ENCODE measurements around the gene BMPER. TPM values are rescaled to one million over a fixed set of nuclear protein-coding genes. Genes with fewer than 3 reads are reported as not detected.

BMPER gene
- total RNA-seq, 4 donors from 2014 or later: 0.27 to 0.53 (median 0.34) TPM

DNA sequence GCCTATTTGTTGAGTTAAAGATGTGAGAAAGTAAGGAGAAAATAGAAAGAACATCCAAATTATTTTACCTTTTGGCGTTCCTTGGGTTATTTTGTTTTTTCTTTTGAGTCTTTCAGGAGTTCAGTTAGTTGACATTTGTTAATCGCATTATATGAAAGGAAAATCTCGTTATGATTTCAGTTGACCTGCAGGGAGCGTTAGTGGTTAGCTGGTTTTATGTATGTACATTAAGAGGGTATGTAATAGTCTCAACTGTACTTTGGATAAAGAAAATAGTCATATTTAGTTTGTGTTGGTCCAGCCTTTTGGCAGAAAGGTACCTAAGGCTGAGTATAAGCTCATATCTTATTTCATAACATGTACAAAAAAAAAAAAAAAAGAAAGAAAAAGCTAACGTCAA lies 4.0 kb downstream of the BMPER start:
- intact Hi-C loops (cut with DNase I; ENCODE audit: low total_unique reads): no loop called here
- no peak overlapping the region for H3K4me3 ChIP-seq (ENCODE audit: low read depth, poor library complexity, severe bottlenecking)
- WGBS, 2 donors: 80 to 84% methylated on average over 5 of the region's 5 CpGs
- no peak for DNase-seq (ENCODE audit: low spot score in 2 of 2)
- TF ChIP-seq, protein P1, sequence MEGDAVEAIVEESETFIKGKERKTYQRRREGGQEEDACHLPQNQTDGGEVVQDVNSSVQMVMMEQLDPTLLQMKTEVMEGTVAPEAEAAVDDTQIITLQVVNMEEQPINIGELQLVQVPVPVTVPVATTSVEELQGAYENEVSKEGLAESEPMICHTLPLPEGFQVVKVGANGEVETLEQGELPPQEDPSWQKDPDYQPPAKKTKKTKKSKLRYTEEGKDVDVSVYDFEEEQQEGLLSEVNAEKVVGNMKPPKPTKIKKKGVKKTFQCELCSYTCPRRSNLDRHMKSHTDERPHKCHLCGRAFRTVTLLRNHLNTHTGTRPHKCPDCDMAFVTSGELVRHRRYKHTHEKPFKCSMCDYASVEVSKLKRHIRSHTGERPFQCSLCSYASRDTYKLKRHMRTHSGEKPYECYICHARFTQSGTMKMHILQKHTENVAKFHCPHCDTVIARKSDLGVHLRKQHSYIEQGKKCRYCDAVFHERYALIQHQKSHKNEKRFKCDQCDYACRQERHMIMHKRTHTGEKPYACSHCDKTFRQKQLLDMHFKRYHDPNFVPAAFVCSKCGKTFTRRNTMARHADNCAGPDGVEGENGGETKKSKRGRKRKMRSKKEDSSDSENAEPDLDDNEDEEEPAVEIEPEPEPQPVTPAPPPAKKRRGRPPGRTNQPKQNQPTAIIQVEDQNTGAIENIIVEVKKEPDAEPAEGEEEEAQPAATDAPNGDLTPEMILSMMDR (IDR thresholded peaks at IDR 0.05): no peak
- TF ChIP-seq POLR2A (IDR thresholded peaks at IDR 0.05): no peak

DNA sequence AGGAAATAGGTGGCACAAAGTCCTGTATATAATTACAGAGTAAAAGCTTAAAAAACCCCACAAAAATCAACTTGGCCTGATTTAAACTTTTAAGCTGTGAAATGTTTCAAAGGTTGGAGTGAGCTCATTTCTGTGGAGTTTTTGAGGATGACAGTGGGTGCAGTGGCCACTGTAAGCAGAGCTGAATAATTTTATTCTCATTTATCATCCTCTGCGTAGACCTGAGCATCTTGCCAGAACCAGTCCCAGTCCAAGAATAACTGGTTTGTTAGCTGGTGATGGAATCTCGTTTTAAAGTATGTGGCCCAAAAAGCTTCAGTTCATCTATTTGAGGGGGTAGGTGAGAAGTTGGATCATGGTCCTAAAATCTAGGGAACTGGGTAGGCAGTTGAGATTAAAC lies 4.4 kb downstream of the BMPER start:
- TF ChIP-seq, protein P1 (IDR thresholded peaks at IDR 0.05): no peak
- intact Hi-C loops (cut with DNase I; ENCODE audit: low total_unique reads): no loop called here
- 50 to 70% methylated on average over 2 of the region's 2 CpGs for WGBS, 2 donors
- no peak overlapping the region for H3K4me3 ChIP-seq (ENCODE audit: low read depth, poor library complexity, severe bottlenecking)
- no peak for DNase-seq (ENCODE audit: low spot score in 2 of 2)

DNA sequence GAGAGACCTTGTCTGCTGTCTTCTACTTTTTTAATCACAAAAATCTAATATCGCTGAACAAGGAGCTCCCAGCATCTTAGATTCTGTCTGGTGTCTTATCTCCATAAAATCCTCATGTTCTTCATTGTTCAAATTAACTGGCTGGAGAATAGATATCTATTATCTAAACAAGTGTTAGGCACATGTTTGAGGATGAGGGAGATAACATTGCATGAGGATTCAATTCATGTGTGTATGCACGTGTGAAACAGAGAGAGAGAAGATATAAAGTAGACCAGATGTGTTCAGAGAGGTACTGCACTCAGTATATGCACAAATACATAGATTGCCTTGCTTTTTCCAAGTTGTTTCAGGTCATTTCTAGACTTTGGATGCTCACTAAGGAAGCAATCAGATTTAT lies 5.4 kb downstream of the BMPER start:
- TF ChIP-seq, protein P1 (IDR thresholded peaks at IDR 0.05): no peak
- TF ChIP-seq POLR2A (IDR thresholded peaks at IDR 0.05): no peak
- no peak overlapping the region for H3K4me3 ChIP-seq (ENCODE audit: low read depth, poor library complexity, severe bottlenecking)
- no peak for DNase-seq (ENCODE audit: low spot score in 2 of 2)
- 82 to 83% methylated on average over 2 of the region's 2 CpGs for WGBS, 2 donors
- intact Hi-C loops (cut with DNase I; ENCODE audit: low total_unique reads): no loop called here

DNA sequence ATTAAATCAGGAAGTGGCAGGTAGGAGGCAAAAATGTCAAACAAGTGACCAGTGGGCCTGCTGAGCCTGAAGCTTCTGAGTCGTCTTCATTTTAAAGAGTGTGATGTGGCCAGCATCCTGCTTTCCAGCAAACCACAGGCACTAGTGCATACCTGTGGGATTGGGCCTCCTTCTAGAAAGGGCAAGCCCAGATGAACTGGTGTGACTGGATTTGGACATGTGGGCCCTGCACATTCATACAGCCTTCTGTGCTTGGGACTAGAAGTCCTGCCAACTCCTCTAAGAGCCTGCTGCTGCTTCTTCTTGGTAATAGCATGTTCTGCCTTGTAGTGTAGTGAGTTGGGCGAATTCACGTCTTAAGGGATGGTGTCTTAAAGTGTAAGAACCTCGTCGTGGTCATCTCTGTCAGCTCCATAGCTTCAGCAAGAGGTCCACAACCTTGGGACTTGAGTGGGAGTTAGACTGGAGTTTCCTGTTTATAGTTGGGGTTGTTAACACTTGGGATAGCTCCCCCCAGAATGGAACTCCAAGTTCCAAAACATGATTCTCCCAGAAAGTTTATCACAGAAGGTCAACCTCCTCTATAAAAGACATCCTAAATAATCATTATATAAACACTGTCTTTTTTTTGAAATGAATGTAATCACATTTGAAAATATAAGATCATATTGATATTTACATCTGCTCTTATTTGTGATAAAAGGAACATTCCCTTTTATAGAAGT lies 11.2 kb downstream of the BMPER start:
- TF ChIP-seq, protein P1 (IDR thresholded peaks at IDR 0.05): no peak
- no peak for DNase-seq (ENCODE audit: low spot score in 2 of 2)
- no peak overlapping the region for H3K4me3 ChIP-seq (ENCODE audit: low read depth, poor library complexity, severe bottlenecking)
- intact Hi-C loops (cut with DNase I; ENCODE audit: low total_unique reads): no loop called here
- WGBS, 2 donors: 87 to 89% methylated on average over 5 of the region's 5 CpGs

DNA sequence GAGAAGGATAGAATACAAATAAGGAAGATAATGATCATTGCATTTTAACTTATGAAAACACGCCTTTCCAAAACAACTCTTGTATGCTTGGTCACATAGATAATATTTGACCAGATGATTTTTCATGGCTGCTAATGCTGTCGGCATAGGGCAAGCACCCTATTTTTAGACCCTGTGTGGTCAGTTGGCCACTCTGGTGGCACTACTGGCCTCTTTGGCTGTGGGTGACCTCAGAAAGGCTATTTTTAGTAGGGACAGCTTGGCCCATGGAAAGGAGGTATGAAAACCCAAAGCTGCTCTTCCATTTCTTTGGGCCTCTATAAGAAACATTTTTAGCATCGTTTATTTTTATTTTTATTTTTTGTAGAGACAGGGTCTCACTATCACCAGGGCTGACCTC lies 12.3 kb downstream of the BMPER start:
- WGBS, 2 donors: 54 to 67% methylated on average over 3 of the region's 3 CpGs
- TF ChIP-seq POLR2A (IDR thresholded peaks at IDR 0.05): no peak
- TF ChIP-seq, protein P1 (IDR thresholded peaks at IDR 0.05): no peak
- H3K4me3 ChIP-seq (ENCODE audit: low read depth, poor library complexity, severe bottlenecking): no peak overlapping the region
- no peak for DNase-seq (ENCODE audit: low spot score in 2 of 2)
- intact Hi-C loops (cut with DNase I; ENCODE audit: low total_unique reads): no loop called here

Data from lower leg skin (tissue), 4 donors.